GM21381 (cell line): Measurements from ENCODE around the gene MIGA2.
A peak's percentile ranks its signal among the peaks of the same experiment; 100 is the strongest.

Source experiments
- ATAC-seq: cut with Tn5 transposase; IDR thresholded peaks from one replicate; pipeline ENCODE4 v1.9.1; 2021; ENCODE audit warnings: mild to moderate bottlenecking, moderate library complexity; ENCODE audit not compliant: unreplicated experiment

MIGA2 gene

GRCh38 chr9:129010267-129010975 is 26.0 kb upstream of the MIGA2 start:
- ATAC-seq = no peak

GRCh38 chr9:129011170-129011569 is 25.3 kb upstream of the MIGA2 start:
- ATAC-seq = no peak

GRCh38 chr9:129011761-129012181 is 24.7 kb upstream of the MIGA2 start:
- ATAC-seq = no peak

GRCh38 chr9:129012343-129012742 is 24.1 kb upstream of the MIGA2 start:
- ATAC-seq = no peak

GRCh38 chr9:129012893-129013448 is 23.5 kb upstream of the MIGA2 start:
- ATAC-seq = no peak

GRCh38 chr9:129013674-129014073 is 22.8 kb upstream of the MIGA2 start:
- no peak for ATAC-seq

GRCh38 chr9:129014124-129014523 is 22.3 kb upstream of the MIGA2 start:
- no peak for ATAC-seq

GRCh38 chr9:129014608-129015007 is 21.8 kb upstream of the MIGA2 start:
- no peak for ATAC-seq

- ATAC-seq = peak; percentile 89
Measured at GRCh38 chr9:129021091-129021490, 15.3 kb upstream of the MIGA2 start.

- no peak for ATAC-seq
Measured at GRCh38 chr9:129022037-129022436, 14.4 kb upstream of the MIGA2 start.

GRCh38 chr9:129023036-129023907 is 13.2 kb upstream of the MIGA2 start:
- no peak for ATAC-seq

GRCh38 chr9:129023908-129024233 is 12.6 kb upstream of the MIGA2 start:
- no peak for ATAC-seq

- ATAC-seq = no peak
Measured at GRCh38 chr9:129026442-129027223, 9.8 kb upstream of the MIGA2 start.

- peak; percentile 1 for ATAC-seq
Measured at GRCh38 chr9:129027224-129027684, 9.2 kb upstream of the MIGA2 start.

GRCh38 chr9:129027685-129028191 is 8.7 kb upstream of the MIGA2 start:
- ATAC-seq = no peak

- peak; percentile 72 for ATAC-seq
Measured at GRCh38 chr9:129028192-129028966, 8.0 kb upstream of the MIGA2 start, which contains the start of gene SH3GLB2. Gene SH3GLB2 (minus strand): TSS chr9:129028331. CDS start chr9:129028154, 177 bp downstream.

- no peak for ATAC-seq
Measured at GRCh38 chr9:129030191-129030590, 6.2 kb upstream of the MIGA2 start.

GRCh38 chr9:129031514-129031913 is 4.9 kb upstream of the MIGA2 start:
- no peak for ATAC-seq

GRCh38 chr9:129032541-129033159 is 3.8 kb upstream of the MIGA2 start:
- no peak for ATAC-seq

GRCh38 chr9:129033216-129033615 is 3.2 kb upstream of the MIGA2 start:
- ATAC-seq = no peak
